ENCODE measurements around the gene EPHB6. TPM values are rescaled to one million over a fixed set of nuclear protein-coding genes. Genes with fewer than 3 reads are reported as not detected.
A peak's percentile ranks its signal among the peaks of the same experiment; 100 is the strongest.

EPHB6 gene
- total RNA-seq, 2 experiments from 2014 or later, result 50.7 to 55.8 TPM

DNA sequence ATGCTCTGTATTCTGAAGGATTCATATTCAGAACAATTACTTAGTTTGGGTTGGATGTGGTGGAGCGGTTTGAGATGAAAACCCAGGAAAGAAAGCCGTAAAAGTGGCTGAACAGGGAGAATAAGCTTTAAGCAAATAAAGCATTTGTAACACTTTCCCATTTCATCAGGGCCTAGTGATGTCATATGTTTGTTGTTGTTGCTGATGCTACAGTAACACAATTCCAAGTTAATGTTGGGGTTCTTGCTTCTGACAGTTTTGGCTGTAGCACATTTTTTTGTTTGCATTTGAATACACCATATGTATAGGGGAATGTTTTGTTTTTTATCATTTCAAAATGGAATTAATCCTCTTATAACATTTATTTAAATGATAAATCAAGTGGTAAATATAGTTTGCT is 40.4 kb upstream of the EPHB6 start:
- peak overlapping the region; percentile 12 for H3K4me3 Mint-ChIP-seq
- H3K4me1 Mint-ChIP-seq (ENCODE audit: low read depth), result peaks cover 78% of the 10 kb centered on the region
- Histone ChIP-seq H3K36me3 (ENCODE audit: insufficient read depth, low read length) (no peaks in the 10 kb centered on the region), H3K4me1 (ENCODE audit: insufficient read depth, low read length) (peaks cover 45% of the 10 kb centered on the region), H3K9me3 (ENCODE audit: control insufficient read depth in 1 of 2, insufficient read depth in 1 of 2, low read length in 2 of 2) (no peaks in the 10 kb centered on the region), H3K27me3 (ENCODE audit: control insufficient read depth in 1 of 2, insufficient read depth in 2 of 2, low read length in 2 of 2) (no peaks in the 10 kb centered on the region), H3K4me3 (ENCODE audit: low read length) (peak overlapping the region; percentile 39), H3K27ac (ENCODE audit: low read depth in 1 of 2, low read length in 2 of 2) (no peak overlapping the region)
- no peaks in the 10 kb centered on the region for H3K27me3 Mint-ChIP-seq
- no peaks in the 10 kb centered on the region for H3K9me3 Mint-ChIP-seq
- TF ChIP-seq, protein P1, sequence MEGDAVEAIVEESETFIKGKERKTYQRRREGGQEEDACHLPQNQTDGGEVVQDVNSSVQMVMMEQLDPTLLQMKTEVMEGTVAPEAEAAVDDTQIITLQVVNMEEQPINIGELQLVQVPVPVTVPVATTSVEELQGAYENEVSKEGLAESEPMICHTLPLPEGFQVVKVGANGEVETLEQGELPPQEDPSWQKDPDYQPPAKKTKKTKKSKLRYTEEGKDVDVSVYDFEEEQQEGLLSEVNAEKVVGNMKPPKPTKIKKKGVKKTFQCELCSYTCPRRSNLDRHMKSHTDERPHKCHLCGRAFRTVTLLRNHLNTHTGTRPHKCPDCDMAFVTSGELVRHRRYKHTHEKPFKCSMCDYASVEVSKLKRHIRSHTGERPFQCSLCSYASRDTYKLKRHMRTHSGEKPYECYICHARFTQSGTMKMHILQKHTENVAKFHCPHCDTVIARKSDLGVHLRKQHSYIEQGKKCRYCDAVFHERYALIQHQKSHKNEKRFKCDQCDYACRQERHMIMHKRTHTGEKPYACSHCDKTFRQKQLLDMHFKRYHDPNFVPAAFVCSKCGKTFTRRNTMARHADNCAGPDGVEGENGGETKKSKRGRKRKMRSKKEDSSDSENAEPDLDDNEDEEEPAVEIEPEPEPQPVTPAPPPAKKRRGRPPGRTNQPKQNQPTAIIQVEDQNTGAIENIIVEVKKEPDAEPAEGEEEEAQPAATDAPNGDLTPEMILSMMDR (IDR thresholded peaks at IDR 0.05), result no peak
- ChIA-PET CTCF (interaction anchor here (0.8 to 1.2 kb wide), 3 partner anchors 31 to 494 kb away, joined by 3 read pairs; no protein-coding TSS in a partner anchor), POLR2A (interaction anchor here (1.2 to 30.9 kb wide), 7 partner anchors 8 to 227 kb away, joined by 4 to 5733 read pairs (median 9); partner anchors contain the start of gene EPHB6)
- peak overlapping the region; percentile 98 for H3K27ac Mint-ChIP-seq
- ATAC-seq (ENCODE audit: poor library complexity) (no peak), DNase-seq (no peak)
- H3K36me3 Mint-ChIP-seq (ENCODE audit: low read depth), result no peaks in the 10 kb centered on the region
- intact Hi-C loops (cut with DNase I, micrococcal nuclease), result loop anchor here (5.0 to 10.0 kb wide), 8 partner anchors 38 to 840 kb away; partner anchors contain the start of gene TAS2R38 (in 1 of the 2)

GRCh38 chr7:142815134-142815533 is 39.7 kb upstream of the EPHB6 start:
- Histone ChIP-seq H3K4me3 (ENCODE audit: low read length) (no peak overlapping the region), H3K27me3 (ENCODE audit: control insufficient read depth in 1 of 2, insufficient read depth in 2 of 2, low read length in 2 of 2) (no peaks in the 10 kb centered on the region), H3K4me1 (ENCODE audit: insufficient read depth, low read length) (peaks cover 39% of the 10 kb centered on the region), H3K9me3 (ENCODE audit: control insufficient read depth in 1 of 2, insufficient read depth in 1 of 2, low read length in 2 of 2) (no peaks in the 10 kb centered on the region), H3K36me3 (ENCODE audit: insufficient read depth, low read length) (no peaks in the 10 kb centered on the region), H3K27ac (ENCODE audit: low read depth in 1 of 2, low read length in 2 of 2) (no peak overlapping the region)
- CTCF ChIA-PET, result interaction anchor here (0.8 to 1.4 kb wide), 5 partner anchors 39 to 495 kb away, joined by 3 read pairs; no protein-coding TSS in a partner anchor
- POLR2A ChIA-PET, result interaction anchor here (0.5 to 30.9 kb wide), 6 partner anchors 9 to 256 kb away, joined by 3 to 5733 read pairs (median 8); partner anchors contain the start of gene EPHB6
- Mint-ChIP-seq H3K4me1 (ENCODE audit: low read depth) (peaks cover 71% of the 10 kb centered on the region), H3K9me3 (no peaks in the 10 kb centered on the region), H3K4me3 (peak overlapping the region; percentile 79), H3K27me3 (no peaks in the 10 kb centered on the region), H3K36me3 (ENCODE audit: low read depth) (no peaks in the 10 kb centered on the region), H3K27ac (peak overlapping the region; percentile 98)
- intact Hi-C loops (cut with DNase I, micrococcal nuclease), result loop anchor here in 1 of 2 experiments (5.0 to 10.0 kb wide), 4 partner anchors 50 to 840 kb away; partner anchors contain the start of gene TAS2R38
- TF ChIP-seq, protein P1 (IDR thresholded peaks at IDR 0.05), result no peak
- ATAC-seq (ENCODE audit: poor library complexity) (peak; percentile 27), DNase-seq (peak in 2 of 14 experiments; percentile 21 to 24)

- Mint-ChIP-seq H3K9me3 (peaks cover 2% of the 10 kb centered on the region), H3K36me3 (ENCODE audit: low read depth) (peaks cover 3% of the 10 kb centered on the region), H3K27ac (peak overlapping the region; percentile 38), H3K4me1 (ENCODE audit: low read depth) (peaks cover 48% of the 10 kb centered on the region), H3K4me3 (no peak overlapping the region), H3K27me3 (no peaks in the 10 kb centered on the region)
- Histone ChIP-seq H3K36me3 (ENCODE audit: insufficient read depth, low read length) (no peaks in the 10 kb centered on the region), H3K27ac (ENCODE audit: low read depth in 1 of 2, low read length in 2 of 2) (no peak overlapping the region), H3K4me1 (ENCODE audit: insufficient read depth, low read length) (peaks cover 19% of the 10 kb centered on the region), H3K4me3 (ENCODE audit: low read length) (no peak overlapping the region), H3K9me3 (ENCODE audit: control insufficient read depth in 1 of 2, insufficient read depth in 1 of 2, low read length in 2 of 2) (no peaks in the 10 kb centered on the region), H3K27me3 (ENCODE audit: control insufficient read depth in 1 of 2, insufficient read depth in 2 of 2, low read length in 2 of 2) (no peaks in the 10 kb centered on the region)
- ChIA-PET CTCF (interaction anchor here (0.8 to 2.5 kb wide), 4 partner anchors 10 to 283 kb away, joined by 3 to 6 read pairs (median 4); no protein-coding TSS in a partner anchor), POLR2A (interaction anchor here (1.3 to 30.9 kb wide), 4 partner anchors 9 to 181 kb away, joined by 3 to 5733 read pairs (median 22); no protein-coding TSS in a partner anchor)
- no peak for DNase-seq
- no peak for ATAC-seq (ENCODE audit: poor library complexity)
- TF ChIP-seq, protein P1 (IDR thresholded peaks at IDR 0.05), result no peak
- intact Hi-C loops (cut with DNase I, micrococcal nuclease), result loop anchor here in 1 of 2 experiments (5.0 to 10.0 kb wide), 4 partner anchors 47 to 843 kb away; partner anchors contain the start of gene TAS2R38
These were observed 37.4 kb upstream of the EPHB6 start for GRCh38 chr7:142817506-142817905.

Measured in CD4-positive, alpha-beta T cell (primary cell).